DND-41 (cell line): ENCODE data around the gene ASXL1.

ENCODE experiments used
- ATAC-seq: fragments of 200-7000 bp; cut with Tn5 transposase; 3 replicates; pipeline ENCODE4 v1.9.1; 2021; ENCODE audit warnings: low read depth; ENCODE audit not compliant: insufficient read depth
- DNase-seq: peaks from one replicate; pipeline ENCODE4 v3.0.0-alpha.2; 2020
- H2AFZ ChIP-seq: 2 replicates; pipeline ENCODE4 v1.6.0; 2012; ENCODE audit warnings: low read depth, low read length
- H3K27ac ChIP-seq: 2 replicates; pipeline ENCODE4 v1.5.1; 2012; ENCODE audit warnings: low read length, inconsistent platforms
- H3K27me3 ChIP-seq: fragments of 200-600 bp; sonication (generic); 2 replicates; pipeline ENCODE4 v1.6.0; 2012; ENCODE audit warnings: low read length, mild to moderate bottlenecking, inconsistent platforms; ENCODE audit not compliant: insufficient read depth, poor library complexity
- H3K36me3 ChIP-seq: 2 replicates; pipeline ENCODE4 v1.5.1; 2012; ENCODE audit warnings: low read length, inconsistent platforms; ENCODE audit not compliant: insufficient read depth
- H3K4me1 ChIP-seq: 2 replicates; pipeline ENCODE4 v1.5.1; 2012; ENCODE audit warnings: mild to moderate bottlenecking, low read length; ENCODE audit not compliant: insufficient read depth
- H3K4me2 ChIP-seq: 2 replicates; pipeline ENCODE4 v1.6.0; 2012; ENCODE audit warnings: mild to moderate bottlenecking, moderate library complexity, low read length, inconsistent platforms; ENCODE audit not compliant: insufficient read depth
- H3K4me3 ChIP-seq, 2 experiments: fragments of 200-600 bp in 1 of 2; shearing (Covaris generic) in 1 of 2; 2 replicates each; pipeline ENCODE4 v1.5.1; 2012 to 2016; ENCODE audit warnings: inconsistent platforms in 2 of 2, low read length in 2 of 2, mild to moderate bottlenecking in 2 of 2, low read depth in 1 of 2, moderate library complexity in 1 of 2
- H3K79me2 ChIP-seq: 2 replicates; pipeline ENCODE4 v1.6.0; 2012; ENCODE audit warnings: low read length, inconsistent platforms; ENCODE audit not compliant: insufficient read depth
- H3K9ac ChIP-seq: 2 replicates; pipeline ENCODE4 v1.6.0; 2012; ENCODE audit warnings: low read depth, mild to moderate bottlenecking, inconsistent platforms, low read length, moderate library complexity
- H3K9me3 ChIP-seq: 2 replicates; pipeline ENCODE4 v1.5.1; 2012; ENCODE audit warnings: low read length, moderate library complexity, mild to moderate bottlenecking, inconsistent platforms; ENCODE audit not compliant: insufficient read depth, severe bottlenecking
- H4K20me1 ChIP-seq: 2 replicates; pipeline ENCODE4 v1.6.0; 2012; ENCODE audit warnings: low read length; ENCODE audit not compliant: insufficient read depth
- EZH2 ChIP-seq: IDR thresholded peaks from 3 replicates; pipeline ENCODE4 v1.6.1; 2012; ENCODE audit warnings: borderline replicate concordance, low read depth, mild to moderate bottlenecking, moderate library complexity, low read length, inconsistent platforms; ENCODE audit not compliant: severe bottlenecking
- TF ChIP-seq, protein P1 (sequence below): IDR thresholded peaks from 2 replicates; pipeline ENCODE4 v1.5.1; 2012; ENCODE audit warnings: borderline replicate concordance, low read length, moderate library complexity, mild to moderate bottlenecking; ENCODE audit not compliant: poor library complexity, severe bottlenecking; ENCODE audit errors: extremely low read depth

The ASXL1 gene

DNA sequence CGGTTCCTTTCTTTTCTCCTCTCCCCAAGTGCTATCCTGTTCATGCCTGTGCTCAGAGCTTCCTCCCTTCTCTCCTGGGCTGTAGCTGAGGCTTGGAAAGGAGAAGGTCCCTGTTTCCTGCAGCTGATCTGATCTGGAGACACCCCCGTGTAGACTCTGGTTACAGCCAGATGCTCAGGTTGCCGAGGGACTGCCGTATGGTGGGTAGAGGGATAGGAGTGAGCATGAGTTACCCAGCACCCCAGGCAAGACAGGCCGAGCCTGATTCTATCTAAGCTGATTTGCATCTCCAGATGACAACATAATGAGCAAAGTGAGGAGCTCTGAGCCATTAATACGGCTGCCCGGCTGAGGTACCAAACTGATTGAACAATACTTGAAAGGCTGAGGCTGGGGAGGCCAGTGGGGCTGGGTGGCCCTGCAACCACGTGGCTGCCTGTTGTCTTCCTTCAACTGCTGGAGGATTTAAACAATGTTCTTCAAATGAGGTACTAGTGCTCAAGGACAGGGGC, 91.8 kb downstream of the ASXL1 start:
- DNase-seq (no peak), ATAC-seq (no peak)
- Histone ChIP-seq H3K79me2 (peaks cover 2% of the 10 kb centered on the region; the same call in 1 of the 2 replicates), H3K4me1 (no peaks in the 10 kb centered on the region), H2AFZ (no peak overlapping the region), H3K27me3 (no peaks in the 10 kb centered on the region), H3K4me3 (no peak overlapping the region), H4K20me1 (peaks cover 71% of the 10 kb centered on the region), H3K9me3 (no peaks in the 10 kb centered on the region), H3K4me2 (no peak overlapping the region), H3K27ac (no peak overlapping the region), H3K9ac (no peak overlapping the region), H3K36me3 (peaks cover 100% of the 10 kb centered on the region)
- no peak for TF ChIP-seq EZH2
- TF ChIP-seq, protein P1, sequence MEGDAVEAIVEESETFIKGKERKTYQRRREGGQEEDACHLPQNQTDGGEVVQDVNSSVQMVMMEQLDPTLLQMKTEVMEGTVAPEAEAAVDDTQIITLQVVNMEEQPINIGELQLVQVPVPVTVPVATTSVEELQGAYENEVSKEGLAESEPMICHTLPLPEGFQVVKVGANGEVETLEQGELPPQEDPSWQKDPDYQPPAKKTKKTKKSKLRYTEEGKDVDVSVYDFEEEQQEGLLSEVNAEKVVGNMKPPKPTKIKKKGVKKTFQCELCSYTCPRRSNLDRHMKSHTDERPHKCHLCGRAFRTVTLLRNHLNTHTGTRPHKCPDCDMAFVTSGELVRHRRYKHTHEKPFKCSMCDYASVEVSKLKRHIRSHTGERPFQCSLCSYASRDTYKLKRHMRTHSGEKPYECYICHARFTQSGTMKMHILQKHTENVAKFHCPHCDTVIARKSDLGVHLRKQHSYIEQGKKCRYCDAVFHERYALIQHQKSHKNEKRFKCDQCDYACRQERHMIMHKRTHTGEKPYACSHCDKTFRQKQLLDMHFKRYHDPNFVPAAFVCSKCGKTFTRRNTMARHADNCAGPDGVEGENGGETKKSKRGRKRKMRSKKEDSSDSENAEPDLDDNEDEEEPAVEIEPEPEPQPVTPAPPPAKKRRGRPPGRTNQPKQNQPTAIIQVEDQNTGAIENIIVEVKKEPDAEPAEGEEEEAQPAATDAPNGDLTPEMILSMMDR, result no peak

DNA sequence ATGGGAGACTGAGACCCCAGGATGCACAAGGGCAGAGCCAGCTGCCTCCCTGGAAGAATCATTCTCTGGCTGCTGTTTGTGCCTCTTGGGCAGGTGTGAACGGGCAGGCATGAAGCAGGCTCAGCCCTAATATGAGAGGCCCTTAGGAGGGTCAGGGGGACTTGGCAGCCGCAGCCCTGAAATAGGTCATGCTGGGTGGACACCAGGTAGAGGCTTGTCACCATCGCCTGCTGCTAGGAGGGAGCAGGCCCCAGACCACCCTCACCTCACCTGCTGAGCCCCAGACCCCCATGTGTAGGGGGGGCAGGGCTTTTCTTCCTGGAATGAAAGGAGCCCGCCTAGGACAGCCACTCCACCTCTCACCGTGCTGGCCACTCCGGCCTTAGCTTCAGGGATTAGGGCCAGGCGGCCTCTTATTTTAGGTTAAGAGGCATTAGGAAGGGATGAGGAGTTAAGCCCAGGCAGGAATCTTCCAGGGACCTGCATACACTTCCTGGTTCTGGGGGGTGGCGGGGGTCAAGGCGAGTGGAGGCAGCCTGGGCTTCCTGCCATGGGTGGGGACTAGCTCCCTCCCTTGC, 92.4 kb downstream of the ASXL1 start:
- Histone ChIP-seq H3K4me3 (no peak overlapping the region), H3K9me3 (no peaks in the 10 kb centered on the region), H4K20me1 (peaks cover 75% of the 10 kb centered on the region), H3K4me1 (no peaks in the 10 kb centered on the region), H3K36me3 (peaks cover 100% of the 10 kb centered on the region), H3K79me2 (peaks cover 2% of the 10 kb centered on the region; the same call in 1 of the 2 replicates), H3K27ac (no peak overlapping the region; the same call in 1 of the 2 replicates), H2AFZ (no peak overlapping the region), H3K27me3 (no peaks in the 10 kb centered on the region), H3K9ac (no peak overlapping the region), H3K4me2 (no peak overlapping the region)
- no peak for ATAC-seq
- no peak for TF ChIP-seq EZH2
- TF ChIP-seq, protein P1, result no peak
- no peak for DNase-seq

DNA sequence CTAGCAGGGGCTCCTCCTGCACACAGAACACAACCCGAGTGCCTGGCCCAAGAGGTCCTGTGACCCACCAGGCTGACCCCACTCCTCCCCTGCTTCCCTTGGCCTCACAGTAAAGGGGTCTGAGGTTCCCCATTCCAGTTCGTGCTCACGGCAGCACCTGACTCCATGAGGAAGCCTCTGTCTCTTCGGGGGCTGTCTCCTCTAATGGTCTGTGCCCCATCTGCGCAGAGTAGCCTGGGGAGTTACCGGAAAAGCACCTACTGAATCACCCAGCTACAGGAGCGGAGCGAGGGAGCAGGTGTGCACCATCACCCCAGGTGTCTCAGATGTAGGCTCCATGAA, 93.2 kb downstream of the ASXL1 start:
- H4K20me1 ChIP-seq, result peaks cover 75% of the 10 kb centered on the region
- peak overlapping the region; percentile 42; the same call in 1 of the 2 replicates for H3K27ac ChIP-seq

More for the DNA sequence above, 93.2 kb downstream of the ASXL1 start:
- Histone ChIP-seq H3K4me1 (no peaks in the 10 kb centered on the region), H3K9me3 (no peaks in the 10 kb centered on the region), H3K4me2 (no peak overlapping the region), H3K79me2 (peaks cover 2% of the 10 kb centered on the region; the same call in 1 of the 2 replicates), H3K4me3 (no peak overlapping the region), H2AFZ (no peak overlapping the region), H3K27me3 (no peaks in the 10 kb centered on the region), H3K36me3 (peaks cover 100% of the 10 kb centered on the region), H3K9ac (no peak overlapping the region)
- ATAC-seq, result no peak
- TF ChIP-seq EZH2, result no peak
- TF ChIP-seq, protein P1, result no peak
- no peak for DNase-seq
